Glomerular visceral epithelial cell (primary cell): ENCODE data around the gene TREX2.
A peak's percentile ranks its signal among the peaks of the same experiment; 100 is the strongest.

Experiments used
- DNase-seq: peaks from one replicate; pipeline ENCODE4 v3.0.0-alpha.2; 2016; ENCODE audit errors: extremely low spot score

TREX2 gene, protein sequence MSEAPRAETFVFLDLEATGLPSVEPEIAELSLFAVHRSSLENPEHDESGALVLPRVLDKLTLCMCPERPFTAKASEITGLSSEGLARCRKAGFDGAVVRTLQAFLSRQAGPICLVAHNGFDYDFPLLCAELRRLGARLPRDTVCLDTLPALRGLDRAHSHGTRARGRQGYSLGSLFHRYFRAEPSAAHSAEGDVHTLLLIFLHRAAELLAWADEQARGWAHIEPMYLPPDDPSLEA

GRCh38 chrX:153445856-153446635 is at the start of gene TREX2:
TSS of gene TREX2 (minus strand) at chrX:153446056. CDS start at chrX:153445430, 626 bp downstream.
- no peak for DNase-seq

DNA sequence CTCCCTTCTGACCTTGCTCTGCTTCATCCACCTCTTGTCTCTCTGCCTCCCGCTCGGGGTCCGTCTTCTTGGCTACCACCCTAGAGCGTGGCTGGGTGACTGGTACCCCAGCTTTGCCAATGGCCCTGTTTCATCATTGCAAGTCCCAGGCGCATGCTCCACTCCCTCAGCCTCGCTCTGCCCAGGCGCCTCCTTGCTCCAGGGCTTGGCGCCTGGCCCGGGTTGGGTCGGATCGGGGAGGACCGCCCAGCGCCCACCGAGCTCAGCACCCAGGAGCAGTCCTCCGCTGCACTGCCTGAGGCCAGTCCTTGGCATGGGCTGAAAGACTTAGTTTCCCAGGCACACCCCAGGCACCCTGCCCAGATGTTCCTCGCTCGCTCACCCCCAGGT is 49.5 kb upstream of the TREX2 start:
- no peak for DNase-seq

GRCh38 chrX:153494541-153495361 is 48.9 kb upstream of the TREX2 start, which contains the start of gene BGN:
TSS of gene BGN (plus strand) at chrX:153494980. CDS start at chrX:153504632, 9,652 bp downstream.
- peak; percentile 10 for DNase-seq

DNA sequence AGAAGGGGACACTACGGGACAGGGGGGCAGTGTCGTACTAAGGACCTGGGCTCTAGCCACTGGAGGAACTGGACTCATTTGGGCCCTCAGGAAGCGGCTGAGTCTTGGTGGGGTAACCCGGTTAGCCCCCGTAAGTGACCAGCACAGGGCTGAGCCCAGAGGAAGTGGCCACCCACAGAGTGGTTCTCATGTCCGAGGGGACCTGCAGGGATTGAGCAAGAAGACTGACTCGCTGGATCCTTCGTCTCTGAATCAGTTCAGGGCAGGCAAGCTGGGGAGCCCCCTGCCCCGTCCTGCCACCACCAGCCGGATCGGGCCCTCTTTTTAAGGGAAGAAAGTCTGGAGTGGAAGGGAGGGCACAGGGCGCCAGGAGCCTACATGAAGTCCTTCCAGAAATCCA is 48.2 kb upstream of the TREX2 start:
- no peak for DNase-seq

DNA sequence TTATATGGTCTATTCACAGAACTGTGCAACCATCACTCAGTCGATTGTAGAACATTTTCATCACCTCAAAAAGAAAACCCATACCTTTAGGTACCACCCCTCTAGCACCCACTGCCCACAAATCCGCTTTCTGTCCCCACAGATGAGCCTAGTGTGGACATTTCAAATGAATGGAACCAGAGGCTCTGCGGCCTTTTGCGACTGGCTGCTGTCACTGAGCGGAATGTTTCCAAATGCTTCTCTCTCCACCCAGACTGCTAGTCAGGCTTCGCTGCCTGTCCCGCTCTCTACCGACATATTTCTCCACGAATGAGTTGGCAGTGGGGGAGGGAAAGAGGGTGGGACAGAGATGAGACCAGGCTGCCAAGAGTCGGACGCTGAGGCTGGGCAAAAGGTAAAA is 47.2 kb upstream of the TREX2 start:
- DNase-seq: no peak

GRCh38 chrX:153492543-153492942 is 46.7 kb upstream of the TREX2 start:
- no peak for DNase-seq

DNA sequence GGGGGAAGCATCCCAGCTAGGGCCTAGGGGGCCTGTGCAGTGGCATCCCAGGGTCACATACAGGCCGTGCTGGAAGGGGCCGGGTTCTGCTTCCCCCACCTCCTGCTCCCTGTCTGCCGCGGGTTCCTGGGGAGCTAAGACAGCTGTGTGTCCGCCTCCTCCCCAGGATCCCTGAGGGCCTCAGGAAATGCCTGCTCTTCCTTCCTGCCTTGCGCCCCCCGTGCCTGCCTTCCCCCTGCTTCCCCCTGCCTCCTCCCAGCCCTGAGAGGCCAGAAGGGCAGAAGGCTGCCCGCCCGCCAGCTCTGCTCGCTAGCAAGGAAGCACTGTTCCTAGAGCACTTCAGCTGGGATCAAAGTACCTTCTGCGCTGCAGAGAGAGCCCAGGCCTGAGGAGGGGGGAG is 46.1 kb upstream of the TREX2 start:
- no peak for DNase-seq

DNA sequence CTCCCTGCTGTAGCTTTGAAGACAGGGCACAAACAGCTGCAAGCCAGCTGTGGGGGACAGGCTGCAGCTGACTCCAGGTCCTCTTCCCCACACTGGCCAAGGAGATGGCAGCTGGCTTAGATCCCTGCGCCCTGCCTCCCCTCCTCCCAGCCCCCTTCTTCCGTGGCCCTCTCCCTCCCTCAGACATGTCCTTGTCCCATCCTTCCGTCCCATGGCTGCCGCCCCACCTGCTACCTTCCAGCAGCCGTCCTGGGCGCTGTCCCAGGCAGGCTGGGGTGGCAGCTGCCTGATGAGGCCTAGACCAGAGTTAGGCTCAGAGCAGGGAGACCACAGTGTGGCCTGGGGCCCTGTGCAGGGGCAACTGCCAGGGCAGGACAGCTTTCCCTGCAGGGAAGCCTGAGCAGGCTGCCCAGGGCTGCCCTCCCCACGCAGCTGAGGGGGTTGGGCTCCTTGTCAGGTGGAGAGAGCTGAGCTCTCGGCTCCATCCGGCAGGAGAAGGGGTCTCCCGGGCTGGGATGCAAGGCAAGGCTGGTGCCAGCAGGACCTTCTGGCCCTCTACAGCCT is 45.6 kb upstream of the TREX2 start:
- DNase-seq: no peak

DNA sequence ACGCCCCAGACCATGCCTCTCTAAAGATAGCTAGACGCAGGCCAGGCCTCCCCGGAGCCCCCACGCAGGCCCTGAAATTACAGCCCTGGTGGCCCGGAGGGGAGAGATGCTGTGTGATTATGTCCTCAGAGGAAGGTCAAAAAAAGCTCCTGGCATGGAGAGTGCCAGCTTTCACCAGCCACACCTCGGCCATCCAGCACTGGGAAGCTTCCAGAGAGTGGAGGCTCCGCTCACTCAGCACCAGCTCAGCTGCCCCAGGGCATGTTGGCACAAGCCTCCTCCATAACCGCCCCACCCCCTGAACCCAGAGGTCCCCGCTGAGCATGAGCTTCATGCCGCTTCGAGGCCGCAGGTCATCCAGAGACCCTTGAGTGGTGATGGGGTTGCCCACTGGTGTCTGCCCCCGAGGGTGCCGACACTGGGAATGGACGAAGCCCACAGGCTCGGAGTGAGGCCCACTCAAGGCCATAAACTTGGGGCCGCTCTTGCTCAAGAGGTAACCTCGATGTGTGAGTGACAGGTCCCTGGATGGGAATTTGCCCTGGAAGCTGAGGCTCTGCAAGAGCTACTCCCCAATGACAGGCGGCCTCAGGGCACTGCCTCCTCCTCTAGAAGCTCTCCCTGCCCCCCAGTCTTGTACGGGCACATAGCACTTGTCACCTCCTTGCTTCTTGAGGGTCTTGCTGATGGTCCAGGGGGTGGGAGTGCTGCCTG is 44.5 kb upstream of the TREX2 start:
- no peak for DNase-seq

GRCh38 chrX:153488231-153488914 is 42.5 kb upstream of the TREX2 start:
- no peak for DNase-seq

DNA sequence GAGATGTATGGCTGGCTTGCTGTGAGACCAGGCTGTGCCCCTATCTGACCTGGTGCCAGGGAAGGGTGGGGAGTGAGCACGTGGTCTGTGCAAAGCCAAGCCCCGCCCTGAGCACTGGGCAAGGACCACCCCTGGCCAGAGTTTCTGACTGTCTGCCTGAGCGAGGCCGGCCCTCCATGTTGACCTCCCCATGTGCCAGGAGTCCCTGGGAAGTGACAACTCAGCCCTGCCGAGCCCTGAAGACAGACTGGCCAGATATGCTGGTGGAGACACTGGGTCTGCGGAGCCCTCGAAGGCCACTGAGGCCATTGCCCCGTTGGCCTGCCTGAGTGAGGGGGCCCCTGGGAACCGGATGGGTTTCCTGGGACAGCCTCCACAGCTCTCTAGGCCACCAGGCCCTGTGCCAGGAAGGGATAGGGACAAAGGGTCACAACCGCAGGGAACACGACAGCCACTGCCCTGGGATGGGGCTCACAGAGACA is 41.8 kb upstream of the TREX2 start:
- DNase-seq: no peak

DNA sequence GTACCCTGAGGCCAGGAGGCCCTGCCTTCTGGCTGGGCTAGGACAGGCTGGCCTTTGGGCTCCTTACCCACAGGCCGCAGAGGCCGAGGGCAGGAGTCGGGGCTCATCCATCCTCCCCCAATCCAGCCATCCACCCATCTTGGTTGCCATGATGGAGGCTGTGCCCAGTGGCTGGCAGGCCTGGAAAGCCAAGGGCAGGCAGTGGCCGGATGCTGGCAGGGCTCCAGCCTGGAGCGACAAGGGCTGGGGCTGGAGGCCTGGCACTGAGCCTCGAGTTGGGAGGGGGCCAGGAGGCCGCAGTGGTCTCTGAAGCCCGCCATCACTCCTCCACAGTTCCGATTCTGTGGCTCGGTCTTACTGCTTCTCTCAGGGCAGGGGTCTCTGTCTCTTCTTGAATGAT is 40.3 kb upstream of the TREX2 start:
- DNase-seq: no peak

DNA sequence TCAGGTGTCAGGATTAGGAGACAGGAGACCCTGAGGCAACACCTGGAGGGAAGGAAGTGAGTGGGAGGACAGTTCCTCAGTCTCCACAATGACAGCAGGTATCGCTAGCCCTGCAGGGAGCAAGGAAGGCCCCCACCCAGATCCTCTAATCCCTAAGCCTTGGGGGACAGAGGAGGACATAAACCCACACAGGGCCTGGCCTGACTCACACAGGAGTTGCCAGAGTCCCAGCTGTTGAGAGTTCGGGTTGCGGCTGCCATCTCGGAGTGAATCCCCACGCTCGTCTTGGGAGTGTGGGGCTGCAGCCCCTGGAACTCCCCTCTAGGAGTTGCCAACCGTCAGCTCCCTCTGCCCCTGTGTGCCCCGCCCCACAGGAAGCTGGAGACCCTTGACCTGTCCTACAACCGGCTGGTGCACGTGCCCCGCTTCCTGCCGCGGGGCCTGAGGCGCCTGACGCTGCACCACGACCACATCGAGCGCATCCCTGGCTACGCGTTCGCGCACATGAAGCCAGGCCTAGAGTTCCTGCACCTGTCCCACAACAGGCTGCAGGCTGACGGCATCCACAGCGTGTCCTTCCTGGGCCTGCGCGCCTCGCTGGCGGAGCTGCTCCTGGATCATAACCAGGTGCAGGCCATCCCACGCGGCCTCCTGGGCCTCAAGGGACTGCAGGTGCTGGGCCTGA is 39.7 kb upstream of the TREX2 start:
- no peak for DNase-seq

DNA sequence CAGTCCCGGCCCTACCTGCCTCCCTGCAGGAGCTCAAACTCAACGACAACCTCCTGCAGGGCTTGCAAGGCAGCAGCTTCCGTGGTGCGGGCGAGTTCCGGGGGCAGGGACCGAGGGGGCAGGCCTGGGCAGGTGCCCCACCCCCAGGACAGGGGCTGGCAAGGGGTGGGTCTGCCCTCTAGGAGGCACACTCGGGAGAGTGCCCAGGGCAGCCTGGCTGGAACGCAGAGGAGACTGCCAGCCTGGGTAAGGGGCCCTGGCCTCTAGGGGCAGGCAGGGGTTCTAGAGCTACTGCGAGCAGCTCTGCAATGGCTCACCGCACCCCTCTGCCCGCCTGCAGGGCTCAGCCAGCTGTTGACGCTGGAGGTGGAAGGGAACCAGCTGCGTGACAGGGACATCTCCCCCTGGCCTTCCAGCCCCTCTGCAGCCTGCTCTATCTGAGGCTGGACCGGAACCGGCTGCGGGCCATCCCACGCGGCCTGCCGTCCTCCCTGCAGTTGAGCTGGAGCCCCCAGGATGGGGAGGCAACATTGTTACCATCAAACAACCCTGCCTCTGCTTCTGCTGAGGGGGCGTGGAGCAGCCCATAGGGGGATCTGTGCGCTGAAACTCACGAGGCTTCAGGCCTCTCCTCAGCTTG is 36.6 kb upstream of the TREX2 start:
- no peak for DNase-seq

GRCh38 chrX:153481043-153481442 is 35.2 kb upstream of the TREX2 start:
- DNase-seq: no peak

GRCh38 chrX:153478746-153479145 is 32.9 kb upstream of the TREX2 start:
- no peak for DNase-seq

DNA sequence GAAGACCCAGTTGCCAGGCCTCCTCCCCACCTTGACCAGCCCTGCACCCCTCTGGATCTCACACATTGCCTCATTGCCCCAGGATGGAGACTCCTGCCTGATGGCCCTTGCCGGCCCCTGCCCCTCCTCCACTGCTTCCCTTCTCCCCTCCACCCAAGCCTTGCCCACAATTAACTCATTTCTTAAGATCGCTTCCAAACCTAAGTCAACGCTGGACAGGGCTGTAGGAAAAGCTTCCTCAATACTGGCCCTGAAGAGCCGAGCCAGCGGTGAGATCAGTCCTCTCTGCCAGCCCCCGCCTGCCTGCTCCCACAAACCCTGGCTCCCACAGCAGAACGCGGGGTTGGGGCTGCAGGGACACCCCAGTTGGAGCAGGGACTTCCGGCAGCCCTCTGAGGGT is 32.0 kb upstream of the TREX2 start:
- DNase-seq: no peak

GRCh38 chrX:153477364-153477857 is 31.6 kb upstream of the TREX2 start:
- no peak for DNase-seq

DNA sequence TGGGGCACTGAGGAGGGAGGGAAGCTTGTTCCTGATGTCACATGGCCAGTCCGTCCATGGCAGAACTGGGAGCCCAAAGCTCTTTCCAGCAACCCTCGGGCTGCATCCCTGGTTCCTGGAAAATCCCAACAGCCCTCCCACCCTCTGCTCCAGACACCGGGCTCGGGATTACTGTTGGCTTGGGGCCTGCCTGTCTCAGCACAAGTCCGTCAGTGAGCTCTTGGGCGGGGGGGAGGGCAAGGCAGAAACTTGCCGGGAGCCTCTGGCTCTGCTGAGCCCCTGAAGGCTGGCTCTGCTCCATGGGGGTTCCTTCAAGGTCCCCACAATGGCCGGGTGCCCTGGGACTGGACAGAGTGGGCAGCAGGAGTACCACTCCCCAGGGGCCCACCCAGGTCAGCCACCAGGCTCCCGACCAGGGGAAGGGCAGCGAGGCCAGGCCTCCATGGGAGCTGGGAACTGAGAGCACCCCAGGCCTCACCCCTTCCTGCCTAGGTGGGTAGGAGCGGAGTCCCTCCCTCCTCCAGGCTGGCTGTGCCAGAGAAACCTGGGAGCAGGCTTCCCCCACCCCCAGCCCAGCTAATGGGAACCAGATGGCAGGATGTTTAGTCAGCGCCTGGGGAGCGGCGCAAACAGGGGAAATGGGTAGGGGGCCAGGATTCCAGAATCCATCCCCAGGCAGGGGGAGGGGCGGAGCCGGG is 31.0 kb upstream of the TREX2 start:
- DNase-seq: no peak
